ENCODE measurements around the gene TTYH1. TPM values are rescaled to one million over a fixed set of nuclear protein-coding genes. Genes with fewer than 3 reads are reported as not detected.
A peak's percentile ranks its signal among the peaks of the same experiment; 100 is the strongest.

Gene TTYH1
- total RNA-seq, 6 donors from 2014 or later, result not detected

DNA sequence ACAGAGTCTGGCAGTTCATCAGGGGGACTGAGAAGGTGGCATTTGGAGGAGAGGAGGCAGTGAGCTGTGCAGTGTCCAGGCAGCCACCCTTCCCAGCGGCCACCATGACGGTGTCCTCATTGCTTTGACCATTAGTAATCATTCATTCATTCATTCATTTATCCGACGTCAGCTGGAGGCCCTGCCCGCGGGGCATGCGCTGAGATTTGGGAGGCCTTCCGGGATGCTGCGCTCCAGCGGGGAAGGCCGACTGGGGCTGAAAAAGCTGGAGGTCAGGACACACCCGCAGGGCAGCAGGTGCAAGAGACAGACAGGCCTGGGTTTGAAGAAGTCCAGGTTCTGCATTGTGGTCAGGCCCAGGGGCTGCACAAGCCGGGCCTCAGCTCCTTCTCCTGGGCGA is 8.9 kb downstream of the TTYH1 start:
- WGBS, 2 donors, result 84 to 90% methylated on average over 8 to 14 of the region's 14 CpGs

DNA sequence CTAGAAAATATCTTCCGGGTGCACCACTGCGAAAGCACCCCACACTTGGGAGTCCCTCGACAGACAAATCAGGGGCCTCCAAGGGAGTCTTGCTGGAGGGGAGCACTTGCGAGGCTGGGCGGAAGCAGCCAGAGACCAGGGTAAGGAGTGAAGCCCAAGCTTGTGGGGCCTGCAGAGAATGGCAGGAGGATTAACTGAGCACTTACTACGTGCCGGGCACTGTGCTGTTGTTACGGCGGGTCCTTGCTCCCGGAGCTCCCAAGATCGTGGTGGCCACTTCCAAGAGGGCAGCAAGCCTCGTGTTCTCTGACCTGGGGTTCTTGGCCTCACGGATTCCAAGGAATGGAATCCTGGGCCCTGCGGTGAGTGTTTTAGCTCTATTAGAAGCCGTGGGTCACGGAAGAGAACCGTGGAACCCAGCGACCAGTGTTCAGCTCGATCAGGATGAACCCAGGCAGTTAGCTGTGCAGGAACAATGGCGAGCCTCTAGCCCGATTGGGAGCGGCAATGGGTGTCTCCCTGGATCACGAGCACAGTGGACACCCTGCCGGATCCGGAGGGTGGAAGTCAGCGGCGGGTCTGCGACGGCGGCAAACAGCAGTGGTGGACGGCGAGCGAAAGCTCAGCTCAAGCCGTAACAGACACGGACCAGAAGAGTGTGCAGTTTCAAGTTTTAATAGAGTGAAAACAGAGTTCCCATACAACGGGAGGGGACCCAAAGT is 9.6 kb downstream of the TTYH1 start:
- TF ChIP-seq, protein P1, sequence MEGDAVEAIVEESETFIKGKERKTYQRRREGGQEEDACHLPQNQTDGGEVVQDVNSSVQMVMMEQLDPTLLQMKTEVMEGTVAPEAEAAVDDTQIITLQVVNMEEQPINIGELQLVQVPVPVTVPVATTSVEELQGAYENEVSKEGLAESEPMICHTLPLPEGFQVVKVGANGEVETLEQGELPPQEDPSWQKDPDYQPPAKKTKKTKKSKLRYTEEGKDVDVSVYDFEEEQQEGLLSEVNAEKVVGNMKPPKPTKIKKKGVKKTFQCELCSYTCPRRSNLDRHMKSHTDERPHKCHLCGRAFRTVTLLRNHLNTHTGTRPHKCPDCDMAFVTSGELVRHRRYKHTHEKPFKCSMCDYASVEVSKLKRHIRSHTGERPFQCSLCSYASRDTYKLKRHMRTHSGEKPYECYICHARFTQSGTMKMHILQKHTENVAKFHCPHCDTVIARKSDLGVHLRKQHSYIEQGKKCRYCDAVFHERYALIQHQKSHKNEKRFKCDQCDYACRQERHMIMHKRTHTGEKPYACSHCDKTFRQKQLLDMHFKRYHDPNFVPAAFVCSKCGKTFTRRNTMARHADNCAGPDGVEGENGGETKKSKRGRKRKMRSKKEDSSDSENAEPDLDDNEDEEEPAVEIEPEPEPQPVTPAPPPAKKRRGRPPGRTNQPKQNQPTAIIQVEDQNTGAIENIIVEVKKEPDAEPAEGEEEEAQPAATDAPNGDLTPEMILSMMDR (IDR thresholded peaks at IDR 0.05), result no peak
- TF ChIP-seq POLR2A (IDR thresholded peaks at IDR 0.05) (no peak), EP300 (IDR thresholded peaks at IDR 0.05) (no peak), POLR2AphosphoS5 (IDR thresholded peaks at IDR 0.05) (no peak)
- DNase-seq (no peak), ATAC-seq (ENCODE audit: low FRiP score in 2 of 2) (no peak)
- Histone ChIP-seq H3K4me1 (peaks cover 0 to 3% (median 0%) of the 10 kb centered on the region in 4 donors), H3K4me3 (no peak overlapping the region), H3K36me3 (no peaks in the 10 kb centered on the region), H3K9me3 (no peaks in the 10 kb centered on the region), H3K27ac (no peak overlapping the region), H3K27me3 (peaks cover 1 to 29% (median 13%) of the 10 kb centered on the region in 4 donors)
- 85 to 89% methylated on average over 32 to 35 of the region's 36 CpGs for WGBS, 2 donors

More for the DNA sequence above, 8.9 kb downstream of the TTYH1 start:
- DNase-seq, result peak in 1 of 2 donors; percentile 67
- no peaks in the 10 kb centered on the region for H3K36me3 ChIP-seq
- no peaks in the 10 kb centered on the region for H3K9me3 ChIP-seq
- H3K4me3 ChIP-seq, result no peak overlapping the region
- TF ChIP-seq POLR2A (IDR thresholded peaks at IDR 0.05) (no peak), POLR2AphosphoS5 (IDR thresholded peaks at IDR 0.05) (no peak), EP300 (IDR thresholded peaks at IDR 0.05) (no peak)
- TF ChIP-seq, protein P1 (IDR thresholded peaks at IDR 0.05), result no peak
- no peak overlapping the region for H3K27ac ChIP-seq
- no peak for ATAC-seq (ENCODE audit: low FRiP score in 2 of 2)
- H3K27me3 ChIP-seq, result peaks cover 1 to 23% (median 12%) of the 10 kb centered on the region in 4 donors
- peaks cover 0 to 3% (median 0%) of the 10 kb centered on the region in 4 donors for H3K4me1 ChIP-seq

DNA sequence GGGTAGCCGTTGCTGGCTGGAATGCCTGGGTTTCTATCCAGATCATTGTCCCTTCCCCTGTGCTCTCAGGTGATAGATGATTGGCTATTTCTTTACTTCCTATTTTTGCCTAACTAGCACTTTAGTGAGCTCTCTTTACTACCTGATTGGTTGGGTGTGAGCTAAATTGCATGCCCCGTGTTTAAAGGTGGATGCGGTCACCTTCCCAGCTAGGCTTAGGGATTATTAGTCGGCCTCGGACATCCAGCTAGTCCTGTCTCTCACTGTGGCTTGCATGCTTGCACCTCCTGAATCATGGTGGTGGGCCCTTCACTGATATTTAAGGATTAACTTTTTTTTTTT is 10.1 kb downstream of the TTYH1 start:
- ATAC-seq (ENCODE audit: low FRiP score in 2 of 2), result no peak
- Histone ChIP-seq H3K27me3 (peaks cover 0 to 25% (median 11%) of the 10 kb centered on the region in 4 donors), H3K9me3 (no peaks in the 10 kb centered on the region), H3K4me1 (peaks cover 4 to 5% (median 4%) of the 10 kb centered on the region in 4 donors), H3K4me3 (no peak overlapping the region), H3K27ac (no peak overlapping the region), H3K36me3 (no peaks in the 10 kb centered on the region)
- 65 to 77% methylated on average over 5 of the region's 5 CpGs for WGBS, 2 donors
- DNase-seq, result no peak
- TF ChIP-seq POLR2AphosphoS5 (IDR thresholded peaks at IDR 0.05) (no peak), POLR2A (IDR thresholded peaks at IDR 0.05) (no peak), EP300 (IDR thresholded peaks at IDR 0.05) (no peak)
- TF ChIP-seq, protein P1 (IDR thresholded peaks at IDR 0.05), result no peak

DNA sequence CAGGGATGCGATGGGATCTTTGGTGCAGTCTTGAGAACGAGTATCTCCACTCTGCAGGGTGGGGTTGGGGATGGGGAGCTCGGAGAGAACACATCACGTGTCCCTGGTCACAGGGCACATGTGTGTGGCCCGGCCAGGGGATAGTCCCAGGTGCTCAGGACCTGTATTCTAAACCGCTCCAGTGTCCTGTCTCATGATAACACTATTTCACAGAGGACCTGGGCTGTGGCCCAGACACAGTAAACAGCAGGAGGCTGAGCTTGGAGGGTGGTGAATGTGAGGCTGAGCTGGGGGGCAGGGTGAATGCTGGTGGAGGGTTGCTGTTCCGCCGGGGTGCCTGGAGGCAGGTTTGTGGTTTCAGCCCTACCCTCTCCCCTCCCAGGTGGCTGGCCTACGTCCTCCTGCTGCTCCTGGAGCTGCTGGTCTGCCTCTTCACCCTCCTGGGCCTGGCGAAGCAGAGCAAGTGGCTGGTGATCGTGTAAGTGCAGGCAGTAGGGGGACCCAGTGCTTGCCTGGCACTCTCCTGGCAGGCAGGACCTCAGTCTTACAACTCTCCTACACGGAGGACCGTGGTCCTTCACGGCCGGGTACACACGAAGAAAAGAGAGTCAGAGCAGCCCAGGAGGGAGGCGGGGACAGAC is 11.1 kb downstream of the TTYH1 start:
- ATAC-seq (ENCODE audit: low FRiP score in 2 of 2) (no peak), DNase-seq (no peak)
- peaks cover 0 to 19% (median 7%) of the 10 kb centered on the region in 4 donors for H3K27me3 ChIP-seq
- H3K9me3 ChIP-seq, result no peaks in the 10 kb centered on the region
- H3K36me3 ChIP-seq, result no peaks in the 10 kb centered on the region
- TF ChIP-seq POLR2AphosphoS5 (IDR thresholded peaks at IDR 0.05) (no peak), EP300 (IDR thresholded peaks at IDR 0.05) (no peak), POLR2A (IDR thresholded peaks at IDR 0.05) (no peak)
- TF ChIP-seq, protein P1 (IDR thresholded peaks at IDR 0.05), result no peak
- peaks cover 12 to 15% (median 14%) of the 10 kb centered on the region in 4 donors for H3K4me1 ChIP-seq
- WGBS, 2 donors, result 60 to 65% methylated on average over 8 to 17 of the region's 17 CpGs
- no peak overlapping the region for H3K27ac ChIP-seq
- no peak overlapping the region for H3K4me3 ChIP-seq

Measured in upper lobe of left lung (tissue), 6 donors.